HepG2 (cell line): ENCODE results near the gene E2F3. TPM values are rescaled to one million over a fixed set of nuclear protein-coding genes. Genes with fewer than 3 reads are reported as not detected.
A peak's percentile ranks its signal among the peaks of the same experiment; 100 is the strongest.

Experiments used
- ARID2 ChIP-seq: sonication (generic); formaldehyde crosslinking; IDR thresholded peaks from 2 replicates; pipeline ENCODE4 v1.8.1; 2022; ENCODE audit warnings: mild to moderate bottlenecking, missing genetic modification reagents, borderline replicate concordance
- KLF15 ChIP-seq: sonication (generic); formaldehyde crosslinking; IDR thresholded peaks from 2 replicates; pipeline ENCODE4 v1.8.1; 2023; ENCODE audit warnings: borderline replicate concordance, mild to moderate bottlenecking, inconsistent platforms, missing genetic modification reagents, mixed read lengths
- MXD4 ChIP-seq: IDR thresholded peaks from 2 replicates; pipeline ENCODE4 v1.6.1; 2016; ENCODE audit warnings: mild to moderate bottlenecking, missing biosample characterization, missing genetic modification reagents
- NR1H2 ChIP-seq: sonication (generic); formaldehyde crosslinking; IDR thresholded peaks from 2 replicates; pipeline ENCODE4 v1.8.1; 2022; ENCODE audit warnings: low read depth, missing genetic modification reagents, borderline replicate concordance
- PAWR ChIP-seq: sonication (generic); formaldehyde crosslinking; IDR thresholded peaks from 2 replicates; pipeline ENCODE4 v1.4.0; 2020; ENCODE audit warnings: missing genetic modification reagents, mild to moderate bottlenecking, borderline replicate concordance
- PHF20 ChIP-seq: sonication (generic); formaldehyde crosslinking; IDR thresholded peaks from 2 replicates; pipeline ENCODE4 v1.5.0; 2020; ENCODE audit warnings: mild to moderate bottlenecking, missing genetic modification reagents
- PLRG1 ChIP-seq: fragments of 450-650 bp; conservative IDR thresholded peaks from 2 replicates; pipeline ENCODE4 v1.6.1; 2016
- ZFP90 ChIP-seq: sonication (generic); formaldehyde crosslinking; IDR thresholded peaks from 2 replicates; pipeline ENCODE4 v1.8.0; 2022; ENCODE audit warnings: missing genetic modification reagents, mild to moderate bottlenecking, inconsistent platforms, borderline replicate concordance
- ZFYVE20 ChIP-seq: sonication (generic); formaldehyde crosslinking; IDR thresholded peaks from 2 replicates; pipeline ENCODE4 v1.8.0; 2023; ENCODE audit warnings: low read depth, mild to moderate bottlenecking, moderate library complexity, missing genetic modification reagents, borderline replicate concordance
- ZNF329 ChIP-seq: sonication (generic); formaldehyde crosslinking; IDR thresholded peaks from 2 replicates; pipeline ENCODE4 v1.9.0; 2021; ENCODE audit warnings: low read depth, mild to moderate bottlenecking, missing genetic modification reagents
- ZNF451 ChIP-seq: sonication (generic); formaldehyde crosslinking; IDR thresholded peaks from 2 replicates; pipeline ENCODE4 v1.5.0; 2020; ENCODE audit warnings: mild to moderate bottlenecking, missing genetic modification reagents
- ZNF510 ChIP-seq: sonication (generic); formaldehyde crosslinking; IDR thresholded peaks from 2 replicates; pipeline ENCODE4 v1.4.0; 2020; ENCODE audit warnings: low read depth, mild to moderate bottlenecking, missing genetic modification reagents
- ZNF629 ChIP-seq: sonication (generic); formaldehyde crosslinking; conservative IDR thresholded peaks from 2 replicates; pipeline ENCODE4 v1.5.0; 2020; ENCODE audit warnings: missing genetic modification reagents
- ZNF816 ChIP-seq: sonication (generic); formaldehyde crosslinking; IDR thresholded peaks from 2 replicates; pipeline ENCODE4 v1.8.0; 2022; ENCODE audit warnings: missing genetic modification reagents, mild to moderate bottlenecking, borderline replicate concordance
- ZNF879 ChIP-seq: sonication (generic); formaldehyde crosslinking; IDR thresholded peaks from 2 replicates; pipeline ENCODE4 v1.8.1; 2023; ENCODE audit warnings: missing genetic modification reagents
- ZSCAN25 ChIP-seq: sonication (generic); formaldehyde crosslinking; IDR thresholded peaks from 2 replicates; pipeline ENCODE4 v1.8.0; 2022; ENCODE audit warnings: mild to moderate bottlenecking, missing genetic modification reagents
- polyA plus RNA-seq, 8 experiments: library from polyadenylated mRNA; depleted of rRNA in 3 of 8; stranded (reverse) in 7 of 8; unstranded in 1 of 8; fragments of >200 nt; fragmentation: Illumina TruSeq in 4 of 8; extraction: Trizol in 4 of 8; gene quantifications; 2 replicates each; pipeline versions ENCODE4 v1.2.1 to v1.2.3, GENCODE V29; 2011 to 2016; ENCODE audit warnings: low read depth in 4 of 8, missing spikeins in 1 of 8, mixed read lengths in 1 of 8; ENCODE audit not compliant: insufficient read depth in 1 of 8
- total RNA-seq, 5 experiments: library from RNA; depleted of rRNA; stranded (reverse); fragments of >200 nt; fragmentation: Illumina TruSeq; extraction: Trizol; gene quantifications; 2 replicates each; pipeline ENCODE4 v1.2.3, GENCODE V29; 2016; ENCODE audit warnings: low read depth in 1 of 5
- TF ChIP-seq, protein P1 (sequence below): sonication (generic); formaldehyde crosslinking; IDR thresholded peaks from 2 replicates; pipeline ENCODE4 v1.5.1; 2020; ENCODE audit warnings: missing genetic modification reagents, mild to moderate bottlenecking, borderline replicate concordance
- TF ChIP-seq, protein P2 (sequence below): sonication (generic); formaldehyde crosslinking; IDR thresholded peaks from 2 replicates; pipeline ENCODE4 v1.4.0; 2020; ENCODE audit warnings: mild to moderate bottlenecking, missing genetic modification reagents
- TF ChIP-seq, protein P3 (sequence below): sonication (generic); formaldehyde crosslinking; IDR thresholded peaks from 2 replicates; pipeline ENCODE4 v1.8.1; 2023; ENCODE audit warnings: missing genetic modification reagents, mild to moderate bottlenecking, borderline replicate concordance
- TF ChIP-seq, protein P4 (sequence below): IDR thresholded peaks from 2 replicates; pipeline ENCODE4 v1.6.1; 2016; ENCODE audit warnings: missing compliant biosample characterization, missing genetic modification reagents, borderline replicate concordance
- TF ChIP-seq, protein P5 (sequence below): sonication (generic); formaldehyde crosslinking; IDR thresholded peaks from 2 replicates; pipeline ENCODE4 v1.4.0; 2020; ENCODE audit warnings: missing genetic modification reagents, borderline replicate concordance

The E2F3 gene
- total and polyA plus RNA-seq, 2 of the 13 experiments (the other 11 are each of a cell fraction or from before 2014, with no cell fraction given): 8.5 to 12.7 TPM

DNA sequence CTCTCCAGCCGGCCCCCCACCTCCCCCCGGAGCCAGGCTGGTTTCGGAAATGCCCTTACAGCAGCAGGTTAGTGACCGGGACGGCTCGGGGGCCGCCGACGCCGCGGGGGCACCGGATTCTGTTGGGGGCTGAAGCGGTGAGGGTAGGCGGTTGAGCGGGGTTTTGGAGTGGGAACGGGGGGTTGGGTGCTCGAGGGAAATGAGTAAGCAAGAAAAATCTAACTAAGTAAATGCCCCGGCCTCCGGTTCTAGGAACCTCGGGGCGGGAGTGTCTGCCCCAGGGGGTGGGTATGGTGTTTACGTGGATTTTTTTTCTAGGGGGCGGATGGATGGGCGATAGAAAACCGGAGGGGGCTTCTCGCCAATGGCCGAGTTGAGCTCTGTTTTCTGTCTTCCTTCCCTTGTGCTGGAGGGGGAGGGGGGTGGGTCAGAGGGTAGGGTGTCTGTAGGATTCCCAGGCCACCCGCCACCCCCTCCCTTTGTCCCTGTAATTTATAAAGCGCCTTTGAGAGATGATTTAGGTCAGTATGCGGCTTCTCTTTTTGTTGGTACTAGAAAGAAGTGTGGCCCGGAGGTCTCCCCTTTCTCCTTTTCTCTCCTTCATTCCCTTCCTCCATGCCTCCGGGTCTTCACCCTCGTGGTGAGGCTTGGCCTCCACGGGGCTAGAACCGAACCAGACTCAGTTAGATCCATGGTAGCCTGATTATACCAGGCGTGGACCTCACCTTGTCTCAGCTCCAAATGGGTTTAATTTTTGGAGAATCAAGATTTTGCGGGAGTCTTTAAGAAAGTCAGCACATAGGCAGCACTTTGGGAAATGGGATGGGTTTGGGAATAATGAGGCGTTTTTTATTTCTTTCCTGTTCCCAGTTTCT is 2.3 kb downstream of the E2F3 start (continued):
- TF ChIP-seq, protein P1, sequence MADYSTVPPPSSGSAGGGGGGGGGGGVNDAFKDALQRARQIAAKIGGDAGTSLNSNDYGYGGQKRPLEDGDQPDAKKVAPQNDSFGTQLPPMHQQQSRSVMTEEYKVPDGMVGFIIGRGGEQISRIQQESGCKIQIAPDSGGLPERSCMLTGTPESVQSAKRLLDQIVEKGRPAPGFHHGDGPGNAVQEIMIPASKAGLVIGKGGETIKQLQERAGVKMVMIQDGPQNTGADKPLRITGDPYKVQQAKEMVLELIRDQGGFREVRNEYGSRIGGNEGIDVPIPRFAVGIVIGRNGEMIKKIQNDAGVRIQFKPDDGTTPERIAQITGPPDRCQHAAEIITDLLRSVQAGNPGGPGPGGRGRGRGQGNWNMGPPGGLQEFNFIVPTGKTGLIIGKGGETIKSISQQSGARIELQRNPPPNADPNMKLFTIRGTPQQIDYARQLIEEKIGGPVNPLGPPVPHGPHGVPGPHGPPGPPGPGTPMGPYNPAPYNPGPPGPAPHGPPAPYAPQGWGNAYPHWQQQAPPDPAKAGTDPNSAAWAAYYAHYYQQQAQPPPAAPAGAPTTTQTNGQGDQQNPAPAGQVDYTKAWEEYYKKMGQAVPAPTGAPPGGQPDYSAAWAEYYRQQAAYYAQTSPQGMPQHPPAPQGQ (CRISPR knock-in tag): no peak
- no peak for TF ChIP-seq ARID2 (CRISPR knock-in tag)
- TF ChIP-seq ZFP90 (CRISPR knock-in tag): no peak
- no peak for TF ChIP-seq ZNF879
- TF ChIP-seq ZNF629: peak; percentile 57; the same call in 1 of the 2 replicates
- no peak for TF ChIP-seq MXD4 (CRISPR knock-in tag)
- TF ChIP-seq ZFYVE20 (CRISPR knock-in tag): no peak
- no peak for TF ChIP-seq ZSCAN25 (CRISPR knock-in tag)
- no peak for TF ChIP-seq PLRG1
- TF ChIP-seq PAWR (CRISPR knock-in tag): no peak
- TF ChIP-seq, protein P2, sequence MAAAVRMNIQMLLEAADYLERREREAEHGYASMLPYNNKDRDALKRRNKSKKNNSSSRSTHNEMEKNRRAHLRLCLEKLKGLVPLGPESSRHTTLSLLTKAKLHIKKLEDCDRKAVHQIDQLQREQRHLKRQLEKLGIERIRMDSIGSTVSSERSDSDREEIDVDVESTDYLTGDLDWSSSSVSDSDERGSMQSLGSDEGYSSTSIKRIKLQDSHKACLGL (CRISPR knock-in tag): no peak
- no peak for TF ChIP-seq PHF20 (CRISPR knock-in tag)
- TF ChIP-seq, protein P3, sequence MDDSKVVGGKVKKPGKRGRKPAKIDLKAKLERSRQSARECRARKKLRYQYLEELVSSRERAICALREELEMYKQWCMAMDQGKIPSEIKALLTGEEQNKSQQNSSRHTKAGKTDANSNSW (CRISPR knock-in tag): no peak
- TF ChIP-seq KLF15 (CRISPR knock-in tag): no peak
- no peak for TF ChIP-seq ZNF510 (CRISPR knock-in tag)
- no peak for TF ChIP-seq ZNF451 (CRISPR knock-in tag)
- TF ChIP-seq ZNF329: no peak
- TF ChIP-seq, protein P4, sequence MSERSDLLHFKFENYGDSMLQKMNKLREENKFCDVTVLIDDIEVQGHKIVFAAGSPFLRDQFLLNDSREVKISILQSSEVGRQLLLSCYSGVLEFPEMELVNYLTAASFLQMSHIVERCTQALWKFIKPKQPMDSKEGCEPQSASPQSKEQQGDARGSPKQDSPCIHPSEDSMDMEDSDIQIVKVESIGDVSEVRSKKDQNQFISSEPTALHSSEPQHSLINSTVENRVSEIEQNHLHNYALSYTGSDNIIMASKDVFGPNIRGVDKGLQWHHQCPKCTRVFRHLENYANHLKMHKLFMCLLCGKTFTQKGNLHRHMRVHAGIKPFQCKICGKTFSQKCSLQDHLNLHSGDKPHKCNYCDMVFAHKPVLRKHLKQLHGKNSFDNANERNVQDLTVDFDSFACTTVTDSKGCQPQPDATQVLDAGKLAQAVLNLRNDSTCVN (CRISPR knock-in tag): no peak
- no peak for TF ChIP-seq NR1H2 (CRISPR knock-in tag)
- TF ChIP-seq, protein P5, sequence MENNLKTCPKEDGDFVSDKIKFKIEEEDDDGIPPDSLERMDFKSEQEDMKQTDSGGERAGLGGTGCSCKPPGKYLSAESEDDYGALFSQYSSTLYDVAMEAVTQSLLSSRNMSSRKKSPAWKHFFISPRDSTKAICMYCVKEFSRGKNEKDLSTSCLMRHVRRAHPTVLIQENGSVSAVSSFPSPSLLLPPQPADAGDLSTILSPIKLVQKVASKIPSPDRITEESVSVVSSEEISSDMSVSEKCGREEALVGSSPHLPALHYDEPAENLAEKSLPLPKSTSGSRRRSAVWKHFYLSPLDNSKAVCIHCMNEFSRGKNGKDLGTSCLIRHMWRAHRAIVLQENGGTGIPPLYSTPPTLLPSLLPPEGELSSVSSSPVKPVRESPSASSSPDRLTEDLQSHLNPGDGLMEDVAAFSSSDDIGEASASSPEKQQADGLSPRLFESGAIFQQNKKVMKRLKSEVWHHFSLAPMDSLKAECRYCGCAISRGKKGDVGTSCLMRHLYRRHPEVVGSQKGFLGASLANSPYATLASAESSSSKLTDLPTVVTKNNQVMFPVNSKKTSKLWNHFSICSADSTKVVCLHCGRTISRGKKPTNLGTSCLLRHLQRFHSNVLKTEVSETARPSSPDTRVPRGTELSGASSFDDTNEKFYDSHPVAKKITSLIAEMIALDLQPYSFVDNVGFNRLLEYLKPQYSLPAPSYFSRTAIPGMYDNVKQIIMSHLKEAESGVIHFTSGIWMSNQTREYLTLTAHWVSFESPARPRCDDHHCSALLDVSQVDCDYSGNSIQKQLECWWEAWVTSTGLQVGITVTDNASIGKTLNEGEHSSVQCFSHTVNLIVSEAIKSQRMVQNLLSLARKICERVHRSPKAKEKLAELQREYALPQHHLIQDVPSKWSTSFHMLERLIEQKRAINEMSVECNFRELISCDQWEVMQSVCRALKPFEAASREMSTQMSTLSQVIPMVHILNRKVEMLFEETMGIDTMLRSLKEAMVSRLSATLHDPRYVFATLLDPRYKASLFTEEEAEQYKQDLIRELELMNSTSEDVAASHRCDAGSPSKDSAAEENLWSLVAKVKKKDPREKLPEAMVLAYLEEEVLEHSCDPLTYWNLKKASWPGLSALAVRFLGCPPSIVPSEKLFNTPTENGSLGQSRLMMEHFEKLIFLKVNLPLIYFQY (CRISPR knock-in tag): no peak
- 0 out of 2 replicates have a peak, but pooled peaks have one; percentile 58 for TF ChIP-seq ZNF816
